Measurements from ENCODE around the gene BPIFA3.

GRCh38 chr20:33276303-33277113, 59.4 kb downstream of the BPIFA3 start:
- TF ChIP-seq CTCF (IDR thresholded peaks at IDR 0.05) (no peak), EZH2 (IDR thresholded peaks at IDR 0.05) (no peak), EZH2phosphoT487 (IDR thresholded peaks at IDR 0.05) (no peak)

Measured in neural progenitor cell (in vitro differentiated cells).